Inflammatory macrophage treated with lipopolysaccharide for 4 hours (primary cell): ENCODE measurements around the gene MYO5A.

ENCODE experiments used
- DNase-seq: peaks from one replicate; pipeline ENCODE4 v3.0.0-alpha.2; 2020

MYO5A gene

DNA sequence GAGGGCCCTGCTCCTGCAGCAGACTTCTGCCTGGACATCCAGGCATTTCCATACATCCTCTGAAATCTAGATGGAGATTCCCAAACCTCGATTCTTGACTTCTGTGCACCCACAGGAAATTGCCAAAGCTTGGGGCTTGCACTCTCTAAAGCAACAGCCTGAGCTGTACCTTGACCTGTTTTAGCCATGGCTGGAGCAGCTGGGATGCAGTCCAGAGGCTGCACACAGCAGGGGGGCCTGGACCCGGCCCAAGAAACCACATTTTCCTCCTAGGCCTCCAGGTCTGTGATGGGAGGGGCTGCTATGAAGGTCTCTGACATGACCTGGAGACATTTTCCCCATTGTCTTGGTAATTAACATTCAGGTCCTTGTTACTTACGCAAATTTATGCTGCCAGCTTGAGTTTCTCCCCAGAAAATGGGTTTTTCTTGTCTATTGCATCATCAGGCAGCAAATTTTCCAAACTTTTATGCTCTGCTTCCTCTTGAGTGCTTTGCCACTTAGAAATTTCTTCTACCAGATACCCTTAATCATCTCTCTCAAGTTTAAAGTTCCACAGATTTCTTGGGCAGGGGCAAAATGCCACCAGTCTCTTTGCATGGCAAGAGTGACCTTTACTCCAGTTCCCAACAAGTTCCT is 11.8 kb upstream of the MYO5A start:
- no peak for DNase-seq

DNA sequence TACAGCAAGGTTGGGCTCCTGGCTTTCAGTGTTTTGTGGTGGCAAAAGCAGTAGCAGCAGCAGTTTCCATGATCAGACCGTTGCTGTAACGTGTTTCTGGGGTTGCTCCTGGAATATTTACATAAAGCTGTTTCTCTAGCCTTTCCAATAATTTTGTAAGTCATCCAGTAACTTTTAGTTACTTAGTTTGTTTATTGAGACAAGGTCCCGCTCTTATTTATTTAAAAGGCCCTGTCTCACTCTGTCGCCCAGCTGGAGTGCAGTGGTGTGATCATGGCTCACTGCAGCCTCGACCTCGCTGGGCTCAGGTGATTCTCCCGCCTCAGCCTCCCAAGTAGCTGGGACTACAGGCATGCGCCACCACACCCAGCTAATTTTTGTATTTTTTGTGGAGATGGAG is 8.8 kb upstream of the MYO5A start:
- DNase-seq: no peak

DNA sequence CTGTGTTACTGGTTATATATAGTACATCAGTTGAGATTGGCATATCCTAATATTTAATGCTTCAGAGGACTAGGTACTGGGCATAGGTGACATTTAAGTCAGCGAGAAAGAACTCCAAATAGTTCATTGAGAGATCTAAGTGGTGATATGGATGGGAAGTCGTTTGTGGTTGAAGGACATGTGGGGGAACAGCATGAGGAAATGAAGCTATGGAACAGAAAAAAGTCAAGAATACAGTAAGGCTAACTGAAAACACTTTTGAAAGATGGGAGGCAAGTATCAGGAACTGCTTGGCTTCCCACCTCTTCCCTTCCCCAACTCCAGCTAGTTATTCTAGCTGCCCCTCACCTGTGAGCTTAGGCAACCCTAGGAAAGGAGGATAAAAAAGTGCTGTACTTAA is 3.7 kb upstream of the MYO5A start:
- DNase-seq: no peak

DNA sequence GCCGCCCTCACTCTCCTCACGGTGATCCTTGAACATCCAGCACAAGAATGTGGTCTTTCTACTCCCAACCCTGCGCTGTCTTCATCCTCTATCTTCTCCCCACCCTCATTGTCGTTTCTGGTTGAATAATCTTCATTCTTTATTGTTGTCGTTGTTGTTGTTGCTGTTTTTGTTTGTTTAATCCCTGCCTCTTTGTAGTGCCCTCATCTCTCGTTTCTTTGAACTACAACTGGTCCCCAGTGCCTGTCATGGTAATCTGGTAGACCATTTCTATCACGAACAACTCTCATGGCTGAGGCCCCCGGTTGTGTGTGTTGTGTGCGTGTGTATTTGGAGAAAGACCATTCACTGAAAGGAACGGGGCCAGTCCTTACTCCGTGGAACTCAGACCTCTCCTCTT is 1.3 kb upstream of the MYO5A start:
- no peak for DNase-seq

DNA sequence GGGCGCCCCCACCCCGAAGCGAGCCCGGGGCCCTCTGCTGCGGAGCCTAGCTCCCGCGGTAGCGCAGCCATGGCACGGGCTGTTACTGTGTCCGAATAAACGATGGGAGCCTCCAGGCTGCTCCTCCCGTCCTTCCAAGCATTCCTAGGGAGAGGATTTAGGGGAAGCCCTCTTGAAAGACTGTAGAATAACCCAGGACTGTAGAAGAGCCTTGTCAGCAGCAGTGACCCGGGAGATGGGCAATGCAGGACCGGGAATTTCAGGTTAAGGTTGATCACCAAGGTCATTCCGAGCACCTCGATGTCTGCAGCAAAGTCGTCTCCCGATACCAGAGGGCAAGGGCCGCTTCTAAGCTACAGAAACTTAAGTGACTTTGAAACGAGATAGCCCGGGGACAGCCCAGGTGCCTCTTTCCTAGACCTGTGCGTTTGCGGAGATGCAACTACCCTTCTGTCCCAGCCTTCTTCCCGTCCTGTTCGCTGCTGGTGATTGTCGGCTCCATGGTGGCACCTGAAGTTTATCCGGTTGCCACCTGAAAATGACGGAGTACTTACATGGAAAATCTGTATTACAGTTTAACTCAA is 753 bp upstream of the MYO5A start:
- no peak for DNase-seq

DNA sequence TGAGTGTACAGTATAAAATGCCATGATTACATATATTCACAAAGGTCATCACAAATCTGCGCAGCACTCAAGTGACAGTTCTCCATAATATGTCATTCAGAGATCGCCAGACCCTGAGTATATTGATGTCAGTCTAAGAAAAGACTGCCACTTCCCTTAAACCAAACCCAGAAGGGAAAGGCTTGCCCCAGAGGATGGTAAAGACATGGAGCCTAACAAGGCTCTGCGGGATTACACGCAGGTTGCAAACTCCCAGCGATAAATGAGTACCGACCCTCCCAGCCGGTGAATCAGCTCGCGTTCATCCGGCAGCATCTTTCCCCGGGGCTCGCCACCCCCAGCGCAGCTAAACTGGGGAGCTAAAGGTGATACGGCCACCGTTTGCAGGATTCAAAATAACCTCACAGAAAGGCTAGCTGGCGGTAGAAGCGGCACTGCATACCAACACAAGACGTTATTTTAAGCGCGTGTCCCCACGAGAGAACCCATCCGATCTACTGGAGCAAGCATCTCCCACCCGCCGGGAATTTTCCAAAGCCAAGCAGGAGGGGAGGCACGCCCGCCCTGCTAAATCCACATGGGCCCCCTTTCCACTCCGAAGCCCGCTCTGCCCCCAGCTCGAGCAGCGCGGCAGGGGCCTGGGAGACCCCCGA is 643 bp downstream of the MYO5A start:
- peak; percentile 44 for DNase-seq

DNA sequence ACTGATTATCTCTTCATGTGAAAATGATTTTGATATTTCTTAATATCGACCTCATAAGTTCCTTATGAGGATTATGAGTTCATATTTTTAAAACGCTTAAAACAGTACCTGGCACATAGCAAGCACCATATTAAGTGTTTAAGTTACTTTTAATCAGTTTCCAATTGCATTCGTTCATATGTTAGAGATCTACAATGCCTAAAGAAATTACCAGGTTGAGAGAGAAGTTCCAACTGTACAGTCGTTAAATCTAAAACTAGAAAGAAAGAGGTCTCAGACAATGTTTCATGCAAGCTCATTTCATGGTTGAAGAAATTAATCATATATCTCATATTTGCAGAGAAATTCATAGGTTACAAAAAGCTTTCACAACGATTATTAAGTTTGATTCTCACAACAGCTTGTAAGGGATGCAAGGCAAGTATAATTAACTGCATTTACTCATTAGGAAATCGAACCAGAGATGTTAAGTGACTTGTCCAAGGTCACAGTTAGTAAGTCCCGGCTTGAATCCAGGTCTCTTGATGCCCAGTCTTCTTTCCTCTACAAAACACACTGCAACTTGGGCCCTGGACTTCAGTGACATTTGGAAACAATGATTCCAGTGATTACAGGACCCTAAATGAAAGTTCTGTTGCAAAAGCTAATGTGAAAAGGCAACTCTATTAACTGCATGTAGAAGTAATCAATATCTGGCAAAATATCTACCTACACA is 1.3 kb downstream of the MYO5A start:
- DNase-seq: no peak

DNA sequence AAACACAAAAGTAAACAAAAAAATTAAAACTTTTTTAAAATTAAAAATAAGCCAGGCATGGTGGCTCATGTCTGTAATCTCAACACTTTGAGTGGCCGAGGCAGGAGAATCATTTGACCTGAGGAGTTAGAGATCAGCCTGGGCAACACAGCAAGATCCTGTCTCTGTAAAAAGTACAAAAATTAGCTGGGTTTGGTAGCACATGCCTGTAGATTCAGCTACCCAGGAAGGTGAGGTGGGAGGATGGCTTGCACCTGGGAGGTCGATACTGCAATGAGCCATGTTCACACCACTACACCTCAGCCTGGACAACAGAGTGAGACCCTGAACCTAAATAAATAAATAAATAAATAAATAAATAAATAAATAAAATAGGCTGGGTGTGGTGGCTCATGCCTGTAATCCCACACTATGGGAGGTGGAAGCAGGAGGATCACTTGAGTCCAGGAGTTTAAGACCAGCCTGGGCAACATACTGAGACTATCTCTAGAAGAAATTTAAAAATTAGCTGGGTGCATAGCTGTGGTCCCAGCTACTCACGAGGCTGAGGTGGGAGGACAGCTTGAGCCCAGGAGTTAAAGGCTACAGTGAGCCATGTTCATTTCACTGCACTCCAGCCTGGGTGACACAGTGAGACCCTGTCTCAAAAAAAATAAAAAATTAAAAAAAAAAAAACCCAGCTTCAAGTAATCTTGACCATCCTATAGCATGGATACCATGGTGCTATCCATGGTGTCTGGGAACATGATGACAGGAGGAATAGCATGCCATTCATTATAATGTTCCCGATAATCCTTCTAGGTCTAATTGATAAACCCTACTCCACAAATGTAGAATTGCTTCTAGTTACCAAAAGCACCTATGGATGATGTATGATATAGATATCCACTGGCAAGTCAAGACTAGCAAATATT is 4.2 kb downstream of the MYO5A start:
- no peak for DNase-seq

DNA sequence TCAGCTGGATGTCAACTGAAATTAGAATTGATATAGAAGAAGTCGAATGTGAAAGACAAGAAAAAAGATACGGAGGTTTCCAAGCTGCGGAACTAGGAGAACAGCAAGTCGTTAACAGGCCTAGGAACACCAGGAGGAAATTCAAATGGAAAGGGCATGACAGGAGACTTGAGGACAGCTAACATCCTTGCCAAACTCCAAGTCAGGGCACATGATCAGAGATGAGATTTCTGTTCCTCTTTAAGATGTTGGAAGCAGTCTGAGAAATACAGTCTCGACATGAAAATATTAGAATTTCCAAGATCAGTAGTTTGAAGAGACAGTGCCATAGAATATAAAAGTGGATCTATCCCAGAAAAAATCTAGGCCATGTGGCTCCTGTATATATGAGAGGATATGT is 5.0 kb downstream of the MYO5A start:
- DNase-seq: peak; percentile 66

DNA sequence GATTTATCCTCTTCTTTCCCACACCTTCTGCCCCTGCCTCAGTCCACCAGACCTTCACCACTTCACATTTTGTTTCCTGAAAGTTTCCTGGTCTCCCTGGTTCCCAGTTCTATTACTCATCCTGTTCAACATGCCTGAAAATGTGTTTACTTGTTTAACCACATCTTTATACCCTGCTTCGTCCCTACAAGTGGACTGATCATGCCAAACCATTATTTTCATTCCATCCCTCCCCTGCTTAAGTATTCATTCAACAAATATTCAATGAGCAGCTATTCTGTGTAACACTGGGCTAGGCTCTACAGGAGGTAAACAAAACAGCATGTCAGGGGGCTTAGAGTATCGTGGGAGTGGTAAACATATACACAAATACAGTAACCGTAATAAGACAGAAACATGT is 5.5 kb downstream of the MYO5A start:
- DNase-seq: no peak

DNA sequence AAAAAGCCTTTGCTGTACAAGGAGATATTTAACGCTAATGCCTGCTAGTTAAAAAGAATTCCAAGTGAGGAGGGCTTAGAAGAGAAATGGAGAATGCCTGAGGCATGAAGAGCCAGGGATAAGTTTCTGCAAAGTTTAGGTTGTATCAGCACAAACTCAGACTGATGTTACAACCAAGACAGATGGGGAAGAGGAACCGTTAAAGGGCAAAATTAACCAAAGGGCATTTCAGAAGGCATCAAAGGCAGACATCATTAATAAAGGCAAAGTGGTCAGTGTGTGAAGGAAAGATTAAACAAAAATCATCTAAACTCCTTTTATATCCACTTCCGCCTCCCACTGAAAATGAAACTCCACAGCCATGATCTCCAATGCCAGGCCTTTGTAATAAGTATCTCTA is 7.0 kb downstream of the MYO5A start:
- DNase-seq: peak; percentile 41

DNA sequence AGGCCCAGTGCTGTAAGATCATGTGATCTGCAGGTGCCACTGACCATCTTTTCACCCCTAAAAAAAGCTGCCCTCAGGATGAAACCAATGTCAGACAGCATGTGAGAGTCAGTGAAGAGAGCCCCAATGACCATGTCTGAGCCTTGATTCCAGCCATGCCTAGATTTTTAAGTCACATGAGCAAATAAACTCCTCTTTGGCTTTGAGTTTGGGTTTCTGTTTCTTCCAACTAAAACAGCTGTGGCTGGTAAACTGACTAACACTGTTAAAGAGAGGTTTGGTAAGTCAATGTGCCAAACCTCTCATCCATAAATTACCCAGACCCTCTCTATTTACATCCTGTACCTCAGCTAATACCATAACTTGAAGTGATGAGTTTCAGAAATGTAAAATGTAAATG is 8.3 kb downstream of the MYO5A start:
- DNase-seq: no peak

DNA sequence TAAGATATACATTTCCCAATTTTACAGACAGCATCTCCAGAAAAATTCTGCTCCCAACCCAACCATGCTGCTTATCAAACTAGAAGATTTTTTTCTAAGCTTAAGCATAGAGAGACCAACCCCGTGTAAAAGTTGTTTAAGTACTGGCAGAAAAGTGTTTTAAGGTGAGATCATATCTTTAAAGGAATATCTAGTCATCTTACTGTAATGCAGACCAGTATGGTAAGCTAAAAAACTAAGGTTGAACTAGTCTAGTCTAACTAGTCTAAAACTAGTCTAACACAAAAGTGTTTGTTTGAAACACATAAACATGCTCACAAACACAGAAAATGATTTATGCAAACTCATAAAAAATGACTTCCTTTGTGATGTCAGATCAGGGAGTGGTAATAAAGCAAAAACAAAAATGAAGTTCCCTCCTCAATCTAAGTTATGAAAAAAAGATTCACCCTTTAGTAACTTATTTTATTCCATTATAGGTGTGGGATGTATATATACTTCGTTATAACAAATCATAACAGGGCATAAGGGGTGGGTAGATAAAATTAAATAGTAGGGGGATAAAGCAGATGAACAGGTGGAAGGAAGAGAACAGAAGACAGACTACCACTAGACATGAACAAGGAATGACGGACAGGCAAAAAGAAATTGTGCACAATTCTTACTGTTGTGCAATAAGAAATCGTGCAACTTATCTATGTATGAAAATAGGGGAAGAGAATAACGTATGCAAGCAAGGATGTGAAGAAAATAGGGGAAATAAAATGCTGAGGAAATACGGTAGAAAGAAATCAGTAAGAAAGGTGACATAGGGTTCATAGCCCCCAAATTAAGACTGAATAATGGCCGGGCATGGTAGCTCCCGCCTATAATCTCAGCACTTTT is 10.0 kb downstream of the MYO5A start:
- peak; percentile 79 for DNase-seq

DNA sequence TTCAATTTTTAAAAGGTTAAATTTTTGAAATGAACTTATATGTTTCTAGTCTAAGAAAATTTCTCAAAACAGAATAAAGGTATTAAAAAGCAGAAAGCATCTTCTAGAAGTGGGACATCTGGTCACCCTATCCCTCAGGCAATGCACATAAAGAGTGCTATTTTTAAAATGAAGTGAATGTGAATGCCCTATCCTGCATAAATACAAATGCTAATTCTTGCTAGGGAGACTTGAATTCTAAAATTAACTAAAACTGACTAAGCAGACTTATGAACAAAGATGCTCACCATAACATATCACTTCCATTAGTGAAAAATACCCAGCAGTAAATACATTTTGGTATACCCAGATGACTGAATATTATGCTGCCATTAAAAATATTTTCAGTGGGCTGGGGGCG is 11.7 kb downstream of the MYO5A start:
- DNase-seq: no peak

DNA sequence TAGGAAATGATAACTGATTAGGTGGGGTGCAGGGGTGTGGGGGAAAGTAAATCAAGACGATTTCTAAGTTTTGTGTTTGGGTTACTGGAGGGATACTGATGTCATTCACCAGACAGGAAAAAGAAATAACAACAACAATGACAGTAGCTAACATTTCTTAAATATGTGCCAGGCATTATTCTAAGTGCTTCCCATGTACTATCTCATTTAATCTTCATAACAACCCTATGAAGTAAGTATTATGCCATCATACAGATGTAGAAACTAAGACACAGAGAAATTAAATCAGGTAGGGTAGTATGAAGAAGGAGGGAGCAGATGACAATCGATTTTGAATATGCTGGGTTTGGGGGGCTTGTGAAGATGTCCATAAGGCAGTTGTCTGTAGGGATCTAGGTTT is 13.3 kb downstream of the MYO5A start:
- no peak for DNase-seq

DNA sequence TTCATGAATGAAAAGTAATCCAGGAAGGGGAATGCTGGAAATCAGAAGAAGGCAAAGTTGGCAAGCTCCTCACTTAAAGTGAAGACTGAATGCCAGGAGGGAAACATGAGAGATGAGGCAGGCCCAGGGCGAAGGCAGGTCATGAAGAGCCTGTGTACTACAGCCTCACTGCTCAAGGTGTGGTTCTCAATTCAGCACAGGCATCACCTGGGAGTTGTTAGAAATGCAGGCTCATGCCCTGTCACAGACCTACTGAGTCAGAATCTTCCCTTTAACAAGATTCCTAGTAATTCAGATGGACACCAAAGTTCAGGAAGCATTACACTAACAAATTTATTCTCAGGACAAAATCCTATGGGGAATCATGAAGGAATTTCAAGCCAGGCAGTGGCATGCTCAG is 14.2 kb downstream of the MYO5A start:
- DNase-seq: no peak

DNA sequence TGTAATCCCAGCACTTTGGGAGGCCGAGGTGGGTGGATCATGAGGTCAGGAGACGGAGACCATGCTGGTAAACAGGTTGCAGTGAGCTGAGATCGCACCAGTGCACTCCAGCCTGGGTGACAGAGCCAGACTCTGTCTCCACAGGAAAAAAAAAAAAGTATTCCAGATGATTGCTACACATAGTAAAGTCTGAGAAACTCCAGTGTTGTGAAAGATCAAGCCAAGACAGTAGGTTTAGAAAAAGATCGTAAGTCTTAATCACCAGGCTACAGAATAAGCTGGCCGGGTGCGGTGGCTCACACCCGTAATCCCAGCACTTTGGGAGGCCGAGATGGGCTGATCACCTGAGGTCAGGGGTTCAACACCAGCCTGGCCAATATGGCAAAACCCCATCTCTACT is 15.8 kb downstream of the MYO5A start:
- peak; percentile 91 for DNase-seq

DNA sequence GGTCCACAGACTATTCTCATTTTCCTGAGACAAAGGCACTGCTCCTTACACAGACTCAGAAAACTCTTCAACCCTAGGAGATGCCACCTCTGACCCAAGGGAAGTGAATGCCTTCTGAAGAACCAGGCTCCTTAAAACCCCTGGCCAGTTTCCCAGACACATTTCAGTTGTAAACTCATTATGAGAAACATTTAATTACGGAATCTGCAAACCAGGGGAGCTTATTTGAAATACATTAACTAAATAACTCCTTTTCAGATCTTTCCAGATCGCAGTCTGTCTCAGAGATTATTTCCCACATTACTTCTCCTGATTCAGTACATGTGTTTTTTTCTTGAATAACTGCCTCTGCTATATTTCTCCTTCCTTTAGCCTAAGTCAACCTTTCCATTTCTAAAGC is 17.6 kb downstream of the MYO5A start:
- no peak for DNase-seq

DNA sequence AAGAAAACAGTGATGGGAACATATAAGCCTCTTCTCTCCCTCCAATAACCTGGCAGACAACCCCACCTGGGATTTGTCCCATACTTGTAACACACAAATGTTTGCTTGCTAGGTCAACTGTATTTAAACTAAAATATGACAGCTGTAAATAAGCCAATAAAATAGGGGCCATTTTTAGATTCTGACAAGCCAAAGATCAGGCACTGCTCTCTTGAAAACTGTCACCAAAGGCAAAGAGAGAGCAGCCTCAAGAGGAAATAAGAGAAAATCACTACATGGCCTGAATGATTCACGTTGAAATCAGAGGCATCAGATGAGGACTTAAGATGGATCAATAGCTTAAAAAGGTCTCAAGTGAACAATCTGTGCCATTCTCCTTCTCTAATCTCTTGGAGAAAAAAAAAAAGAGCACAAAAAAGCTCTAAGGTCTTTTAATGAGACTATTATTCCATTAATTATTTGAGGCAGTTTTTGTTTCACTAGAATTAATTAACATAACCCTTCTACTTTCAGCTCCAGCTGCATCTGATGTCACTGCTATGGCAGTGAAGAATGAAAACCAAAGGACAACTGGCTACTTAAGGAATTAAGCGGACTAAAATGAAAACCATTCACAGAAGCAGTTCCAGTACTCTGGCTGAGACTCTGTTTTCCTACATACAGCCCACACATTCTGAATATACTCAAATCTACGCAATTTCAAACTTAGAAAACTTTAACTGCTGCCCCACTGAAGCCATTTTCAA is 19.0 kb downstream of the MYO5A start:
- no peak for DNase-seq

DNA sequence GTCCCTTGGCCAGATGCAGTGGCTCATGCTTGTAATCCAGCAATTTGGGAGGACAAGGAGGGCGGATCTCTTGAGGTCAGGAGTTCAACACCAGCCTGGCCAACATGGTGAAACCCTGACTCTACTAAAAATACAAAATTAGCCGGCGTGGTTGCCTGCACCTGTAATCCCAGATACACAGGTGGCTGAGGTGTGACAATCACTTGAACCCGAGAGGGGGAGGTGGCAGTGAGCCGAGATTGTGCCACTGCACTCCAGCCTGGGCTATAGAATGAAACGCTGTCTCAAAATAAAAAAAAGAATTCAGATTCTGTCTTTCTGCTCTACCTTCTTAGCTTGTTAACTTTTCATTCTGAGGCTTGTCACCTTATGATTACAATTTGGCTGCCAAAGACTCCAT is 22.1 kb downstream of the MYO5A start:
- no peak for DNase-seq

DNA sequence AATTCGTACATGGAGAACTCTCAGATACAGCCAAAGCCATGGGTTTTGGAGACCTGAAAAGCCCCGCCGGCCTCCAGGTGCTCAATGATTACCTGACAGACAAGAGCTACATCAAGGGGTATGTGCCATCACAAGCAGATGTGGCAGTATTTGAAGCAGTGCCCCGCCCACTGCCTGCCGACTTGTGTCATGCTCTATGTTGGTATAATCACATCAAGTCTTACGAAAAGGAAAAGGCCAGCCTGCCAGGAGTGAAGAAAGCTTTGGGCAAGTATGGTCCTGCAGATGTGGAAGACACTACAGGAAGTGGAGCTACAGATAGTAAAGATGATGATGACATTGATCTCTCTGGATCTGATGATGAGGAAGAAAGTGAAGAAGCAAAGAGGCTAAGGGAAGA is 23.5 kb downstream of the MYO5A start:
- DNase-seq: peak; percentile 86
